ENCODE results near the gene HDAC4.

The HDAC4 gene

GRCh38 chr2:239208465-239209180, 192.2 kb downstream of the HDAC4 start:
- H3K4me3 ChIP-seq (ENCODE audit: low read depth, low read length), result no peak overlapping the region
- no peaks in the 10 kb centered on the region for H3K79me2 ChIP-seq (ENCODE audit: control insufficient read depth, insufficient read depth, low read length, poor library complexity)
- H3K27ac ChIP-seq (ENCODE audit: low read depth, low read length), result no peak overlapping the region
- H2BK120ac ChIP-seq (ENCODE audit: insufficient read depth, low read length, poor library complexity), result no peak overlapping the region
- H2BK5ac ChIP-seq (ENCODE audit: low read depth, low read length, poor library complexity), result no peak overlapping the region
- H3K9ac ChIP-seq (ENCODE audit: low read length), result no peak overlapping the region
- no peak overlapping the region for H4K91ac ChIP-seq (ENCODE audit: low read depth, low read length)
- no peak overlapping the region for H3K14ac ChIP-seq (ENCODE audit: low read length)
- no peak overlapping the region for H2BK12ac ChIP-seq (ENCODE audit: low read length)
- no peak overlapping the region for H2AFZ ChIP-seq (ENCODE audit: insufficient read depth, low read length, poor library complexity)
- no peak overlapping the region for H3K23ac ChIP-seq (ENCODE audit: low read length)
- no peak overlapping the region for H2AK5ac ChIP-seq (ENCODE audit: low read length)
- H3K36me3 ChIP-seq (ENCODE audit: control insufficient read depth in 1 of 2, insufficient read depth in 2 of 2, low read length in 2 of 2), result no peaks in the 10 kb centered on the region
- H3K4me1 ChIP-seq (ENCODE audit: control insufficient read depth in 1 of 2, insufficient read depth in 2 of 2, low read length in 2 of 2), result no peaks in the 10 kb centered on the region
- no peak overlapping the region for H3K4ac ChIP-seq (ENCODE audit: low read depth, low read length)
- H3K18ac ChIP-seq (ENCODE audit: low read length), result no peak overlapping the region
- no peaks in the 10 kb centered on the region for H3K9me3 ChIP-seq (ENCODE audit: insufficient read depth, low read depth, low read length)
- no peaks in the 10 kb centered on the region for H3K27me3 ChIP-seq (ENCODE audit: insufficient read depth, low read length)
- H3K79me1 ChIP-seq (ENCODE audit: low read length), result no peaks in the 10 kb centered on the region
- H4K12ac ChIP-seq (ENCODE audit: low read depth, low read length), result no peak overlapping the region
- WGBS (ENCODE audit: extremely low coverage, insufficient coverage, insufficient read length), result no CpG with 5 or more reads among the region's 11 CpGs
- H3K4me2 ChIP-seq (ENCODE audit: low read length), result no peak overlapping the region
- no peak for DNase-seq
- no peak overlapping the region for H4K8ac ChIP-seq (ENCODE audit: low read depth, low read length)

GRCh38 chr2:239206851-239207250, 194.0 kb downstream of the HDAC4 start:
- Histone ChIP-seq H4K8ac (ENCODE audit: low read depth, low read length) (no peak overlapping the region), H3K23ac (ENCODE audit: low read length) (no peak overlapping the region), H2BK5ac (ENCODE audit: low read depth, low read length, poor library complexity) (no peak overlapping the region), H3K4me1 (ENCODE audit: control insufficient read depth in 1 of 2, insufficient read depth in 2 of 2, low read length in 2 of 2) (no peaks in the 10 kb centered on the region), H2AK5ac (ENCODE audit: low read length) (no peak overlapping the region), H2BK12ac (ENCODE audit: low read length) (no peak overlapping the region), H4K91ac (ENCODE audit: low read depth, low read length) (no peak overlapping the region), H3K9me3 (ENCODE audit: insufficient read depth, low read depth, low read length) (no peaks in the 10 kb centered on the region), H3K9ac (ENCODE audit: low read length) (no peak overlapping the region), H3K4me3 (ENCODE audit: low read depth, low read length) (no peak overlapping the region), H3K18ac (ENCODE audit: low read length) (no peak overlapping the region), H3K4ac (ENCODE audit: low read depth, low read length) (no peak overlapping the region), H3K27me3 (ENCODE audit: insufficient read depth, low read length) (no peaks in the 10 kb centered on the region), H2BK120ac (ENCODE audit: insufficient read depth, low read length, poor library complexity) (no peak overlapping the region), H3K4me2 (ENCODE audit: low read length) (no peak overlapping the region), H3K79me1 (ENCODE audit: low read length) (no peaks in the 10 kb centered on the region), H3K79me2 (ENCODE audit: control insufficient read depth, insufficient read depth, low read length, poor library complexity) (no peaks in the 10 kb centered on the region), H3K27ac (ENCODE audit: low read depth, low read length) (no peak overlapping the region), H2AFZ (ENCODE audit: insufficient read depth, low read length, poor library complexity) (no peak overlapping the region), H3K36me3 (ENCODE audit: control insufficient read depth in 1 of 2, insufficient read depth in 2 of 2, low read length in 2 of 2) (no peaks in the 10 kb centered on the region), H4K12ac (ENCODE audit: low read depth, low read length) (no peak overlapping the region), H3K14ac (ENCODE audit: low read length) (no peak overlapping the region)
- no peak for DNase-seq
- WGBS (ENCODE audit: extremely low coverage, insufficient coverage, insufficient read length), result no CpG with 5 or more reads among the region's 3 CpGs

GRCh38 chr2:239206042-239206441, 194.8 kb downstream of the HDAC4 start:
- Histone ChIP-seq H3K14ac (ENCODE audit: low read length) (no peak overlapping the region), H3K4me2 (ENCODE audit: low read length) (no peak overlapping the region), H3K27ac (ENCODE audit: low read depth, low read length) (no peak overlapping the region), H4K12ac (ENCODE audit: low read depth, low read length) (no peak overlapping the region), H4K8ac (ENCODE audit: low read depth, low read length) (no peak overlapping the region), H3K9ac (ENCODE audit: low read length) (no peak overlapping the region), H3K4me1 (ENCODE audit: control insufficient read depth in 1 of 2, insufficient read depth in 2 of 2, low read length in 2 of 2) (no peaks in the 10 kb centered on the region), H3K4me3 (ENCODE audit: low read depth, low read length) (no peak overlapping the region), H3K4ac (ENCODE audit: low read depth, low read length) (no peak overlapping the region), H3K79me1 (ENCODE audit: low read length) (no peaks in the 10 kb centered on the region), H3K79me2 (ENCODE audit: control insufficient read depth, insufficient read depth, low read length, poor library complexity) (no peaks in the 10 kb centered on the region), H4K91ac (ENCODE audit: low read depth, low read length) (no peak overlapping the region), H3K9me3 (ENCODE audit: insufficient read depth, low read depth, low read length) (no peaks in the 10 kb centered on the region), H2AK5ac (ENCODE audit: low read length) (no peak overlapping the region), H3K27me3 (ENCODE audit: insufficient read depth, low read length) (no peaks in the 10 kb centered on the region), H2BK5ac (ENCODE audit: low read depth, low read length, poor library complexity) (no peak overlapping the region), H3K23ac (ENCODE audit: low read length) (no peak overlapping the region), H3K18ac (ENCODE audit: low read length) (no peak overlapping the region), H2AFZ (ENCODE audit: insufficient read depth, low read length, poor library complexity) (no peak overlapping the region), H3K36me3 (ENCODE audit: control insufficient read depth in 1 of 2, insufficient read depth in 2 of 2, low read length in 2 of 2) (no peaks in the 10 kb centered on the region), H2BK120ac (ENCODE audit: insufficient read depth, low read length, poor library complexity) (no peak overlapping the region), H2BK12ac (ENCODE audit: low read length) (no peak overlapping the region)
- DNase-seq, result no peak
- WGBS (ENCODE audit: extremely low coverage, insufficient coverage, insufficient read length), result no CpG with 5 or more reads among the region's 5 CpGs

- Histone ChIP-seq H3K9me3 (ENCODE audit: insufficient read depth, low read depth, low read length) (no peaks in the 10 kb centered on the region), H3K27me3 (ENCODE audit: insufficient read depth, low read length) (no peaks in the 10 kb centered on the region), H3K18ac (ENCODE audit: low read length) (no peak overlapping the region), H4K91ac (ENCODE audit: low read depth, low read length) (no peak overlapping the region), H2AFZ (ENCODE audit: insufficient read depth, low read length, poor library complexity) (no peak overlapping the region), H3K23ac (ENCODE audit: low read length) (no peak overlapping the region), H3K79me1 (ENCODE audit: low read length) (no peaks in the 10 kb centered on the region), H3K9ac (ENCODE audit: low read length) (no peak overlapping the region), H4K8ac (ENCODE audit: low read depth, low read length) (no peak overlapping the region), H2BK12ac (ENCODE audit: low read length) (no peak overlapping the region), H3K4me3 (ENCODE audit: low read depth, low read length) (no peak overlapping the region), H3K14ac (ENCODE audit: low read length) (no peak overlapping the region), H3K4me1 (ENCODE audit: control insufficient read depth in 1 of 2, insufficient read depth in 2 of 2, low read length in 2 of 2) (no peaks in the 10 kb centered on the region), H2AK5ac (ENCODE audit: low read length) (no peak overlapping the region), H3K27ac (ENCODE audit: low read depth, low read length) (no peak overlapping the region), H4K12ac (ENCODE audit: low read depth, low read length) (no peak overlapping the region), H2BK5ac (ENCODE audit: low read depth, low read length, poor library complexity) (no peak overlapping the region), H3K4me2 (ENCODE audit: low read length) (no peak overlapping the region), H3K36me3 (ENCODE audit: control insufficient read depth in 1 of 2, insufficient read depth in 2 of 2, low read length in 2 of 2) (no peaks in the 10 kb centered on the region), H3K79me2 (ENCODE audit: control insufficient read depth, insufficient read depth, low read length, poor library complexity) (no peaks in the 10 kb centered on the region), H3K4ac (ENCODE audit: low read depth, low read length) (no peak overlapping the region), H2BK120ac (ENCODE audit: insufficient read depth, low read length, poor library complexity) (no peak overlapping the region)
- WGBS (ENCODE audit: extremely low coverage, insufficient coverage, insufficient read length), result no CpG with 5 or more reads among the region's 11 CpGs
- no peak for DNase-seq
Measured at GRCh38 chr2:239204876-239205468, 195.8 kb downstream of the HDAC4 start.
